Stimulated activated CD8-positive, alpha-beta memory T cell treated with anti-CD3 and anti-CD28 coated beads, Interleukin-7, amount 100 ng/mL, for 1 hour (primary cell): Measurements from ENCODE around the gene GAS7.

Source experiments
- DNase-seq, 2 donors: peaks; one replicate each; pipeline ENCODE4 v3.0.0-alpha.2; 2020; ENCODE audit warnings: low read depth in 2 of 2

The GAS7 gene

DNA sequence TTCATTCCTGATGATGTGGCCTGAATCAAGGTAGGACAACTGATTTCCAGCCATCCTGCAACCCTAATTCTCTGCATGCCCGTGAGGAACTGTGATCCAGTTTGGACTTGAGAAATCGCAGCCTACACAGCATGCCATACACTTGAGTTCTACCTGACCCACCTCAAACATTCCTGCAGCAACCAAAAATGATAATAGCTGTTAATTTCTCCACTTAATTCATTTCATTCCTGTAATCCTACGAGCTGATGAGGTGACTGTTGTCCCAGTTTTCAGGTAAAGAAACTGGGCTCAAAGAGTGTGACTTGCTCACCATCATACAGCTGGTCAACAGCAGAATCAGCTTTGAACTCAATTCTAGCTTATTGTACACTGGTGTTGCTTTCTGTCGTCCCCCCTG lies 2.2 kb upstream of the GAS7 start:
- DNase-seq: no peak

DNA sequence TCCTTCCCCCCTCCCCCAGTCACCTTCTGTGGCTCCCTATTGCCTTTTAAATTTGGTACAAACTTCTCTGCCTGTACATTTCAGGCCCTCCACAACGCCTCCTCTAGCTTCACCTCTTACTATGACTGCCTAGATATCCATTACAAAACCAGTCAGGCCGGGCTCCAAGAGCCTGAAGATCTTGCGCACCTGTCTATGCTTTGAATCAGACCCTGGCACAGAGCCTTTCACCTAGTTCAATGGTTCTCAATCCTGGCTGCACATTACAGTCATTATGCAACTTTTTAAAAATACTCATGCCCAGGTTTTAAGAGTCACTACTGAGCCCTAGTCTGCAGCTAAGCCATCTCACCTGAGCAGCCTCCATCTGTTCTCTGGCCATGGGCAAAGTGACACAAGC lies 1.6 kb upstream of the GAS7 start:
- DNase-seq: no peak

DNA sequence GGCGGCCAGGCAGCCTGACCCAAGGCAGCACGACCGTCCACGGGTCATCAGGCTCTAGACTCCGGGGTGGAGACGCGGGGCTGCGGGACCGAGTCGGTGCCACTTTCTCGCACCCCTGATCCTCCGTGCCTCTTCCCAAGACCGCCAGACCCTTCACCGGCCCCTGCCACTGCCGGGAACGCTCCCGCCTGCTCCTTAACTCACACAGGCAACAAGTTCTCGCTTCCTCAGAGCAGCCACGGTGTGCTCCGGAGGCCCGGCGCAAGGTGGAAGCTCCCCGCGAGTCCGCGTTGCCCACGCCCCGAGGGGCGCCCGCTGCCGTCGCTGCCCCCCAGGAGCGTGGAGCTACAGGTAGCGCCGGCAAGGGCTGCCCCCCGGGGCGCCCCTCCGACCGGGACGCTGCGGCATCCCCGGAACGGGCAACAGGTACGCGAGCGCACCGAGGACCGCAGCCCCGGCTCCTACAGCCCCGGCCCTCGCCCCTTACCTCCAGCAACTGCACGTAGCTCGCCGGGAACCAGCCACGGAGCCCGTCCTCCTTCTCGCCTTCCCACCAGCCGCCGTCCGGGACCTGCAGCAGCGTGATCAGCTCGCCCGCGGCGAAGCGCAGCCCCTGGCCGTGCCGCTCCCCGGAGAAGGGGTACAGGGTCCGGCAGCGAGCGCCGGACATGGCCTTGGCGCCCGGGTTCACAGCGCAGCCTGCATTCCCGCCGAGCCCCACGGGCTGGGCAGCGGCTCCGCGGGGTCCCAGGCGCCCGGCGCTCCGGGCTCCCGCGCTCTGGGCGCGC lies 491 bp downstream of the GAS7 start:
- DNase-seq: no peak

DNA sequence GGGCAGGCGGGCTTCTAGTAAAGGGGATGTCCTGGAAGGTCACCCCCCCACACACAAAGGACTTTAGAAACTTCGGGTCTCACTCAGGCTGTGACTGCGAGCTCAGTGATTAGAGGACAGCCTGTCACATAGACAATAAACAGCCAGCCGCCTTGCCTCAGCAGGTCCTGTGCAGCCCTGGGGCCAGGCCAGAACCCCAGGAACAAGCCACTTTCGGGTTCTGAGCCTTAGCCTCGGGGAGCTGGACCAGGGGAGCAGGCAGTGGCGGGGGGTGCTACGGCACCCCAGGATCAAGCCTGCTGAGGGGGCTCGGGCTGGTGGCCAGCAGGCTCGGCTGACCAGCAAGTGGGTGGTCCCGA lies 1.1 kb downstream of the GAS7 start:
- no peak for DNase-seq

DNA sequence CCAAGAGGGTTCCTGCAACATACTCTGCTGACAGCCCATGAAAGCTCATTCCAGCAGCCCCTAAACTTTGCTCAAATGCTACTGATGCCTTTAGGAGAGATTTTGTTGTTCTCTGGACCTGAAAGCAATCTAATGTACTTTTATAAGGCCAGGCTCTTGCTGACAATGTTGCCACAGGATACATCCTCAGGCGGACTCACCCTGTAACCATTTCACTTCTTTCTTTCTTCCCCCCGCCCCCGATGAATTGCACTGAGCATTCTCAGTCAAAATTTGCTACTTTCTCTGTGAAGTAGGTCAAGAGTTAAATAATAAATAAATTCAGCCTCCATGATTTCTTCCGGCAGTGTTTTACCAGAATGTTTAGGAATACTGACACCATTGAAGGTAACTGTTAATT lies 1.5 kb downstream of the GAS7 start:
- DNase-seq: no peak

DNA sequence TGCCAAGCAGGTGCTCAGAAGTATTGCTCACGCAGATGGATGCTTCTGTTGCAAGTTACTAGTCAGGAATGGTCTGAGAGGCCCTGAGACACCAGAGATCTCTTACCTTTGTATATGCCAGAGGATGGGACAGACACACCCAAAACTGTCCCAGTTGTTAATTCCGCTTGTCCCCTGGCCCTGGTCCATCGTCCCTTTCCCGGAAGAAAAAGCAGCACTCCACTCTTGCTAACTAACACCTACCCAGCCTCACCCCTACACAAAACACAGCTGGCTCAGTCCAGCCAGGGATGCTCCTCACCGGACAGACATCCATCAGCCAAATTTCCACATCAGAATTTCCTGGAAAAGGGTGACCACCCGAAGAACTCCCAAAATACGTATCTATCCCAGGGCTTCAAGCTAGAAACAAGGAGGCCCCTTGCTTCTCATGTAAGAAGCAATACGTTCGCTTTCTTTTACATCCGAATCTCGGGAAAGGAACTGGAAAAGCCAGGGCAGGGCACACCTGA lies 2.0 kb downstream of the GAS7 start:
- DNase-seq: no peak

DNA sequence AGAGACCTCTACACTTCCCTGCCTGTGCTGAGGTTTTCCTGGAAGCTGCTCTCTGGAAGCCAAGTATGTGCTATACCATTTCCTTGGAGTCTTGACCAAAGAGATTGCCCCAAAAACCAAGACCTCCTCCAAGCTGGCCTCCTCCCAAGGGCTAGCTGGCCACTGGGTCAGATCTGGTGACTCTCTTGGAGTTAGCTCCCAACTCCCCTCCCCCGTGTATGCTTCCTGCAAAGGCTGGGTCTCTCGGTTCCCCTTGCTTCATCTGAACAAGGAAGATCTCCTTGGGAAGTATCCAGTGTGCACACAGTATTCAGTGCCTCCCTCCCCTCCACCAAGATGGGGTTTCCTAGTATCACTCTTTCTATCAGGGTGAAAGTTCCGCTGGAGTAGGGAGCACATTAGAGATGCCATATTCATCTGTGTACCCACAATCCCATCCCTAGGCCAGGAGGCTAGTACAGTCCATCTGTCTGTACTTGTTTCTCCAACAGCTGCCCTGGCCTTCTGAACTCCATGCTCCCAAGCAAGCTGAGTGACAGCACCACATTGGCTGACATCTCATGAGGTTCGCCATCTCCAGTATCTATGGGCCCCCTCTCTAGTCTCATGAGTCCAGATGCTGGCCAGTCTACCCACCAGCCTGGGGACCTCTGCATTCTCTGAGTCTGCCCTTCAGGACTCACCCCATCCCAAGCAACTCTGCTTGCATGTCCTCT lies 3.2 kb downstream of the GAS7 start:
- no peak for DNase-seq

DNA sequence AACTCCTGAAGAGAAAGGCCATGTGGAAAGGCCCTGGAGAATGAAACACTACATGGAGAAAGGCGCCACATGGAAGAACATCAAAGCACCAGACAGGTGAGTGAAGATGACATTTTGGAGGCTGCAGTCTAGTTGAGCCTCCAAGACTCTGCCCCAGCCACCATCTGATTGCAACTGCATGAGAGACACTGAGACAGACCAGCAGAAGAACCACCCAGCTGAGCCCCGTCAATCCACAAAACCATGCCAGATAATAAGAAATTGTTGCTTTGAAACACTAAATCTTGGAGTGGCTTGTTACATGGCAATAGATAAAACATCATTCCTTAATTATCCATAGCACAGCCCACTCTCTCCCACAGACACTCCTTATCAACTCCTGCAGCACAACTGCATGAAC lies 4.8 kb downstream of the GAS7 start:
- no peak for DNase-seq

DNA sequence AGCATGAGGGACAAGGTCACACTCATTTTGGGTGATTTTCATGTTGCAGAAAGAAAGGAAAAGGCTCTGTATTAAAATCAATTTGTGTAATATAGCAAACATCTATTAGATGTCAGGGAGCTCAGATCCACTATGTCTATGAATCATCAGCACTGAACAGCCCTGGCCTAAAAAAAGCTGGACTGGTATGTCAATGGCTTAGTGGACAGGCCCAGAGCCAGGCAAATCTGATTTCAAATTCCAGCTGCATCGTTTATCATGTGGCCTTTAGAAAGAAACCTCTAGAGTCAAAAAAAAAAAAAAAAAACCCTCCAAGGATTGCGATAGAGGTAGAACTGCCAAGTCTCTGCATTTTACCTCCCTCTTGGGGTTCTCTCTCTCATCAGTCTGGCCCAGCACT lies 5.4 kb downstream of the GAS7 start:
- no peak for DNase-seq

DNA sequence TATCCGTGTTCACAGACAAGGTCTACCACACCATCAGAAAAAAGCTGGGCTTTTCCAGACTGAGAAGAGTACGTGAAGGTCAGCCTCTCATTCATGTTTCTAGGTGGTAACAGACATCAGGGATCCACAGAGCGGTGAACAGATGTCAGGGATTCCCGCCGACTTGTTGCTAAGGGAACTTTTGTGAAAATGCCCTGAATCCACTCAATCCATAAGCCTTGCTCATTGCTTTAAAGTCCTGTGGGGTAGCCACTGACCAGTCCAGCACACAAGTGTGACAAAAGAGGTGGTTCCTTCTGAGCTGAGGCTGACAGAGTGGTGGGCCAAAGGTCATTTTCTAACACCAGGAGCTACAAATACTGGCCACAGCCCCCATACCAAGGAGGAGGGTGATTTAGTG lies 5.9 kb downstream of the GAS7 start:
- DNase-seq: no peak

DNA sequence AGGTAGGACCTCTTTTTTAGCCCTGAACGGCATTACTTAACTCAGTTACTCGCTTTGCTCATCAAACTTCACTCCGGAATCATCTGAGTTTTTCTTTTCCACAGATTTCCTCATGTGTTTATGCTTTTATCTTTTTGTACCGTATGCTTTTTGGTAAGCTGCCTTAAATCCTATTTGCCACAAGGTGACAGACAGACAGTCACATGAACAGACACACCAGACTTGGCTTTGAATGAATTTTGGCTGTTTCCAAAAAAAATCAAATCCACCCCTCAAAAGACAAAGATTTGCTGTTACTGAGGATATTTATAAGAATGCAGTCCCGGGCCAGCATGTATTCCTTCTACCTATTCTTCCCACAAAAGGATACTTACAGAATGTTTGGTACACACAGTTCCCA lies 10.9 kb downstream of the GAS7 start:
- no peak for DNase-seq

DNA sequence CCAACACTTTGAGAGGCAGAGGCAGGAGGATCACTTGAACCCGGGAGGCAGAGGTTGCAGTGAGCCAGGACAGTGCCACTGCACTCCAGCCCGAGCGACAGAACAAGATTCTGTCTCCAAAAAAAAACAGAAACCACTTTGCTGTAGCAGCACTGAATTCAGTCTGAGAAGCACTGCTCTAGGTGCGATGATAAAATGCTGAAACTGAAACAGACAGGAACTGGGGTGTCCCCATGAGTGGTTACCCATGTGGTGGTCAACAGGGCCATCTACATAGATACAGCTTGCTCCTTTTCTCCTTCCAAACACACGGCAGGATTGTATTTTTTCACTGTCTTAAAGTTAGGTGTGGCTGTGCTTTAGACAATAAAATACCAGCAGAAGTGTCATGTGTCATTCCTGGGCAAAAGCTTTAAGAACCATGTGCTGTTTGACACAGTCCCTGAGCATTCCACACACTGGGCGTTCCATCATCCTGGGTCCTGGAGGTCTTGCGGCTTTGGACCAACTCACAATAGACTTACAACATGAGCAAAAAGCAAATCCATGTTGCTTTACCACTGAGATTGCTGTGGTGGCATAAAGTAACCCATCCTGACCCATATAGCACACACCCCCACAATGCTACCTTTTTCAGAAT lies 11.5 kb downstream of the GAS7 start:
- no peak for DNase-seq

DNA sequence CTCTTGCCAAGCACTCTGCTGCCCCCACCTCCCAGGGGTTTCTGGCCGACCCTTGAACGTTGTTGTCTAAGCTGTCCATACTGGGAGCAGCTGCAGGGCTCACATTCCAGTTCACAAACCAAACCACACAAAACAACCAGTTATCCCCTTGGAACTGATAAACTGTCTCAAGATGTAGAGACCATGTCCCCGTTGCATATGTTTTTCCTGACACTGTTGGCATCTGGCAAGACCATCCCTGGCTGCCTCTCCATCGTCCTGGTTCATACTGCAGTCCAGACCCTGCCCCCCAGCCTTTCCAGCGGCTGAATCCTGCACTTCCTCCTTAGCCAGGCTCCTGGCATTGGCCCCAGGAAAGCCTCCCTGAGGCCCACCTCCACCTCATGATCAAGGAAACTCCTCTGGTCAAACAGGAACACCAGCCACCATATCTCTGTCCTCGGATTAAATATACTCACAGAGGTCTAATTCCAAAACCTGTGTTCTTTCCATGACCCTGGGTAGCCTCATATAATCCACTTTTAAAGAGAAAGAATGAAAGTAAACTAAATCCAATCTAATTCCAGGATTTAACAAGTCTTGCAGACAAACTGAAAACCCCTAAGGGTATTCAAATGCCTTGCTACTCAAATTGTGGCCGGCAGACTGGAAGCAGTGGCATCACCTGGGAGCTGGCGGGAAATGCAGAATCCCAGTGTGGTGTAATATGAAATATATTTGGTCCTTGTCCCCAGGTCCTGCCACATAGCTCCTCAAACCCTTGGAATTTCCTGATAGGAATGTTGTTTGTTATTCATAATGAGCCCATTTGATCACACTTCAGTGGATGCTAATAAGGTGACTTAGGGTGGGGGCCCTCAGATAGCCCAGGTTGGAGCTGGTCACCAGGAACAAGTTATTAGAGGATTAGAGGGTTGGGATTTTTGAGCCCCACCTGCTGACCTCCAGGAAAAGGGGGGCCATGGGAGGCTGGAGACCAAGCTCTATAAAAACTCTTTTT lies 14.2 kb downstream of the GAS7 start:
- no peak for DNase-seq

DNA sequence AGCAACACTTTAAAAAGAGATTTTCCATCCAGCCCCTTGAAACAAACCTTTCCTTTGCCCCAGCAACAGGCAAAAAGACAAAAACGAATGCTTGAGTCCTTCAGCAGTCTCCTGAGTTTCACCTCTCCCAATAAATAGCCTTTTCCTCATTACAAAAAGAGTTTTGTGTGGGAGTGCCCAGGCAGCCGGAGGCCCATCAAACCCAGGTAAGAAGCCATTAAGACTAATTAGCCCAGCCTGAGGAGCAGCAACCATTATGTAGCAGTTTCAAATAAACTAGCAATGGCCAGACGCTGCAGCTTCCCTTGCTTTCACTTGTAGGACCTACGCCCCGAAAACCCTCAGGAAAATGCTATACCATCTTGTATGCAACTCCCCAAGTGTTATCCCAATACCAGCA lies 15.6 kb downstream of the GAS7 start:
- no peak for DNase-seq

DNA sequence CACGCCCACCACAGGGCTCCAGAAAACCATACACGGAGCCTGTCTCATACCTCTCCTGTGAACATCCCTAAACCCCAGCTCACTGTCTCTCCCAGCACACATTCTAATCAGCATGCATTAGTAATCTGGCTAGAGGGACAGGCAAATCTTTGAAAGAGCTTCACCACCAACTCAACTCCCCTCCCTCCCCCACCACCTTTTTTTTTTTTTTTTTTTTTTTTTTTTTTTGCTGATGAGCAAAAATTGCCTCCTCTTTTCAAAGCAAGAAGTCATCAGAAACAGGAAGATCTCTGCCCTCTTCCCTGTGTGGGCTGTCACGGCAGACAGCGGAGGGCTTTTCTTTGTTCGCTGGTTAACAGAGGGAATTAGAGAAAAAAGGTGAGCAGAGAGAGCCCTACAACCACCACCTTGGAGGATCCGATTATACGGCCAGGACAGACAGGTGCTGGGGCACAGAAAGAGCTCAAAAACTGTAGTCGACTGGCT lies 19.9 kb downstream of the GAS7 start:
- DNase-seq: no peak

DNA sequence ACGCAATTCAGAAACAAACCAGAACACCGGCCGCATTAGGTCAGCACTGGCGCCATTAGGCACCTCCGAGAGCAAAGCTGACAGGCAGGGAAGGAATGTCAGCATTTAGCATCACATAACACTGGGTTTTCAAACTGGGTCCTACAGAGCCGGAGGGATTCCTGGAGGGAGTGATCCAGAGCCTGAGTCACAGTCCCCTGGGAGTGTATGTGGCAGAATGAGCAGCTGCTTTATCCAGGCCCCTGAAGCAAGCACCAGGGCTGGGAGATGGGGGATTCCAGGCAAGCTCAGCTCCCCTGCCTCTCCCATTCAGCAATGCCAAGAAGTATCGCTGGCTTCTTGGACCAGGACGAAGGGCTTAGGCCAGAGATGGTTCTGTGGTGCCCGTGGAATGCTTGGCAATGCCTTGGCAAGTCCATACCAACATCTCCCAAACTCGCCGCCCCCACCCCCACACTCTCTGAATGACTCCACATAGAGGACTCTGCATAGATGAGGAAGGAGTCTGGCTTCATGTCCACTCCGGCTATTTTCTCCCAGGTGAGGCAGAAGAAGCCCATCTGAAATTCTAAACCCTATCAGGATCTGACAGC lies 20.4 kb downstream of the GAS7 start:
- no peak for DNase-seq

DNA sequence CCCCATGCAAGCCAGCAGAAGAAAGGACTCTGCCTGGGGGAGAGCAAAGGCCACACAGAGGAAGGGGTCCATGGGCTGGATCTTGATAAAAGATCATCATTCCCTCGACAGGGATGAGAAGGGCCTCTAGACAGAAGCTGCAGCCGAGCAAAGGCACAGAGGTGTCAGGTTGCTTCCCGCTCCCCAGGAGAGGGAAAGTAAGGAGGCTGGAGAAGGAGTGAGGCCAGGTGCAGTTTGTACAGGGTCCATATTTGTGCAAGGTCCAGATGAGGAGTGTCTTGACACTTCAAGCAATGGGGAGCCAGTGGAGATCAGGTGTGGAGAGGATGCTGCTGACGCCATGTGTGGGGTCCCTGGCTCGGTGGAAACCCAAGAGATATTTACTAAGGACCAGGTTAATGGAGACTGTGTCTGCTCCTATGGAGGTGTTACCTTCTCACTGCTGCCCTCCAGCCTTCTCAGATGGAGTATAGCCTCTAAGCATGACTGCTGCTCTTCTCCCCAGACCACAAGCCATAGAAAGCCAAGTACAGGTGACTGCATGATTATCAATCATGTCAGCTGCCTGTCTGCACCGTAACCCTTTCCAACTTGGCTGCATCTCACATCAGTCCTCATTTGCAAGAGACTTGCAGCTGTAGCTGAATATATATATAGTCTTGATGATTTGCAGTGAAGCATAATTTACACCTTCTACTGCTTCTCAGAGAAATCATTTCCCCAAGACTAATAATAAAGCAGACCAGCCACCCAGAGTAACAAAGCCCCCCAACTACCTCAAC lies 21.1 kb downstream of the GAS7 start:
- DNase-seq: no peak

DNA sequence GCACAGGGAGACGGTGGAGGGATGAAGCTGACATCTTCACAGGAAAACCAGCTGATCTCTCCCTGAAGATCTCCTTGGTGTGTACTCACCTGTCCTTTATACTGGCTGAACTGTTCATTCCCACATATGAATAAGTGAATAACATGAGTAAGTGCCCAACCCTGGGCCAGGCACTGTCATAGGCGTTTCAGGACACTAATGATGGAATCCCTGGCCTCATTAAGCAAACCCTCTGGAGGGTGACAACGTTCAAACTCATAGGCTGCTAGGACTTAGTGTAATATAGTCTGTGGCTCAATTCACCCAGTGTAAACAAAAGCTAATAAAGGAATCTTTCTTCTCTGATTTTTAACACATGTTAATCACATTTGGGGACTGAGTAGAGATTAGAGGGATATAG lies 24.5 kb downstream of the GAS7 start:
- DNase-seq: no peak

DNA sequence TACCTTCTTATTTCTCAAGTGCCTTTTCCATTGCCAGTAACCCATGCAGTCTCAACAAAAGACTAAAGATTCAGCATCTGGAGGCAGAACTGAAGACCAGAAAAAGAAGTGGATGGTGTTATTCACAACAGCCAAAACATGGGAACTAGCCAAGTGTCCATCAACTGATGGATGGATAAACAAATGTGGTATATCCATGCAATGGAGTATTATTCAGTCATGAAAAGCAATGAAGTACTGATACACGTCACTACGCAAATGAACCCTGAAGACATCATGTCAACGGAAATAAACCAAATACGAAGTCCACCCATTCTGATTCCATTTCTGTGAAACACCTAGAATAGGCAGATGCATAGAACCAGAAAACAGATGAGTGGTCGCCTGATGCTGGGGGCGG lies 25.6 kb downstream of the GAS7 start:
- DNase-seq: no peak

DNA sequence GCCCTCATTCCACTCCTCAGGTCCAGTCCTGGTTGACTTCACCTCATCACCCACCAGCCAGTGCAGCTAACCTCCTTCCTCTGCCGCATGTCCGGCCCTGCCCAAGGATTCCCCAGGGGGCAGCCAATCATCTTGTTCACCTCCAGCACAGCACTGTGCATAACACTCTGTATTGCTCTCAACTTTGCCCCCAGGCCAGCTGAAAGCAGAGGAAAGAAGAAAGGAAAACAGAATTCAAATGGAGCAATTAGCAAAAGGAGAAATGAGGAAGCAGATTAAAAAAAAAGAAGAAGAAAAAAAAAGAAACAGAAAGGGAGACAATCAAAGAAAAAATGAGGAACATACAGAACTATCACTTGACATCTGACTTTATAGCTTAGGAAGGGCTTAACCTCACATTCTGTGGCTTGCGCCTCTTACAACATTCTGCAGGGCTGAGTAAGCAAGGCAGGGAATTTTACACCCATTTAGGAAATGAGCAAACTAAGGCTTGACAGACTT lies 26.1 kb downstream of the GAS7 start:
- no peak for DNase-seq
